ENCODE data around the gene MTHFSD. TPM values are rescaled to one million over a fixed set of nuclear protein-coding genes. Genes with fewer than 3 reads are reported as not detected.

The MTHFSD gene
- total and polyA plus RNA-seq, 3 donors from 2014 or later, result 42.2 to 55.6 (median 45.0) TPM

DNA sequence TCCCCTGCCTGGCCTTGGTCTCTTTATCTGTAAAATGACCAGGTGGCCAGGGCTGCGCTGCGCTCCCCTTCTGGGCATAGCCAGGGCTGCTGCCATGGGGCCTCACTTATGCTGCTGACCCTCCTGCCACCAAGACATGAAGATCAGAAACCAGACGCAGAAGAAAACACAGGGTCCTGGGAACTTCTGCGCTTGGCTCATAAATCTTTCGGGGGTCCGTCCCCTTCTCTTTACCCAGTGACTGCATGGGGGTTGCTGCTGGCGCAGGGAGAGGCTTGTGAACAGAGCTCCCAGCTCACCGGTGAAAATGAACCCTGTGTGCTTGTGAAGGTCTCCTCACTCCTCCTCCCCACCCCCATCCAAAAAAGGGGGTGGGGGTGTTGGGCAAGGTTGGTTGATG, 17.6 kb upstream of the MTHFSD start:
- Histone ChIP-seq H3K4me1 (peaks cover 9% of the 10 kb centered on the region), H3K36me3 (ENCODE audit: low read depth, missing control alignments) (no peaks in the 10 kb centered on the region), H3K9me3 (no peaks in the 10 kb centered on the region), H3K27me3 (no peaks in the 10 kb centered on the region), H3K4me3 (no peak overlapping the region), H3K27ac (no peak overlapping the region)
- DNase-seq, result no peak
- intact Hi-C loops (cut with DNase I; ENCODE audit: low total_unique reads), result no loop called here
- no peak for TF ChIP-seq POLR2A (IDR thresholded peaks at IDR 0.05)
- TF ChIP-seq, protein P1, sequence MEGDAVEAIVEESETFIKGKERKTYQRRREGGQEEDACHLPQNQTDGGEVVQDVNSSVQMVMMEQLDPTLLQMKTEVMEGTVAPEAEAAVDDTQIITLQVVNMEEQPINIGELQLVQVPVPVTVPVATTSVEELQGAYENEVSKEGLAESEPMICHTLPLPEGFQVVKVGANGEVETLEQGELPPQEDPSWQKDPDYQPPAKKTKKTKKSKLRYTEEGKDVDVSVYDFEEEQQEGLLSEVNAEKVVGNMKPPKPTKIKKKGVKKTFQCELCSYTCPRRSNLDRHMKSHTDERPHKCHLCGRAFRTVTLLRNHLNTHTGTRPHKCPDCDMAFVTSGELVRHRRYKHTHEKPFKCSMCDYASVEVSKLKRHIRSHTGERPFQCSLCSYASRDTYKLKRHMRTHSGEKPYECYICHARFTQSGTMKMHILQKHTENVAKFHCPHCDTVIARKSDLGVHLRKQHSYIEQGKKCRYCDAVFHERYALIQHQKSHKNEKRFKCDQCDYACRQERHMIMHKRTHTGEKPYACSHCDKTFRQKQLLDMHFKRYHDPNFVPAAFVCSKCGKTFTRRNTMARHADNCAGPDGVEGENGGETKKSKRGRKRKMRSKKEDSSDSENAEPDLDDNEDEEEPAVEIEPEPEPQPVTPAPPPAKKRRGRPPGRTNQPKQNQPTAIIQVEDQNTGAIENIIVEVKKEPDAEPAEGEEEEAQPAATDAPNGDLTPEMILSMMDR (IDR thresholded peaks at IDR 0.05), result no peak
- WGBS, 2 donors, result 64 to 92% methylated on average over 6 to 8 of the region's 8 CpGs

DNA sequence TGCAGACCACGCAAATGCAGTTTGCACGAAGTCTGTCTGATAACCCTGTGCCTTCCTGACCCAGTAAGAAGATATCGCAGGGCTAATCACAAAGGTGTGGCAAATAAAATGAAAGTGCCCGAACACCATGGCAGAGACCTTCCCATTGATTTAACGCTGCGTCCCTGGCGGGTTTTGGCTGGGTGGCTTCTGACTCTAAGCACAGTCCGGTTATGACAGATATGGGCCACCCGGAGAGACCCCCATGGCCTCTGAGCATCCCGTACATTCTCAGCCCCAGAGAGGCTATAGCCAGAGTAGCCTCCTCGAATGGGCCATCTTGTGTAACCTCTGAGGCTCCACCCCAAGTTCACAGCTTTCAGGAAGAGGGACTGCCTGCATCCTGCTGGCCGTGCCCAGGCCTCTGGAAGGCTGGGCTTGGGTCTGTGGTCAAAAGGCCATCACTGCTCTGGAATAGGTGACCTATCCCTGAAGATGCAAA, 17.0 kb upstream of the MTHFSD start:
- Histone ChIP-seq H3K4me3 (no peak overlapping the region), H3K9me3 (no peaks in the 10 kb centered on the region), H3K36me3 (ENCODE audit: low read depth, missing control alignments) (no peaks in the 10 kb centered on the region), H3K27ac (no peak overlapping the region), H3K27me3 (no peaks in the 10 kb centered on the region), H3K4me1 (peaks cover 9% of the 10 kb centered on the region)
- intact Hi-C loops (cut with DNase I; ENCODE audit: low total_unique reads), result no loop called here
- no peak for TF ChIP-seq POLR2A (IDR thresholded peaks at IDR 0.05)
- TF ChIP-seq, protein P1 (IDR thresholded peaks at IDR 0.05), result no peak
- WGBS, 2 donors, result 66 to 85% methylated on average over 11 to 12 of the region's 12 CpGs
- DNase-seq, result no peak

DNA sequence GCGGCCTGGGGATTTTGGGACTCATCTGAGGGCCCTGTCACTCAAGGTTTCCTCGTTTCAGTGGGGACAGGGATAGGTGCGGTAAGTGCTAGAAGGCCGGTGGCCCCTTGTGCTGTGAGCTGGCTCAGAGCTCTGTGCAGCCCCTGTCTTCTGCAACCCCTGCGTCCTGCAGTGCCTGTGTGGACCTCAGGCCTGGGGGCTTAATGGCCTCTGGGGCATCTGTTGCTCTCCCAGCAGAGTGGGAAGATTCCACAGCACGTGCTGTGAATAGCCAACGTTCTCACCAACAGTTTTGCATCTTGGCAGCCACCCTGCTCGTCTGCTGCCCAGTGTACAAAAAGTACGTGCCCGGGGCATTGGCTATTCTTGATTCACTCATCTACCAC, 16.5 kb upstream of the MTHFSD start:
- no peak for DNase-seq
- no peaks in the 10 kb centered on the region for H3K36me3 ChIP-seq (ENCODE audit: low read depth, missing control alignments)
- intact Hi-C loops (cut with DNase I; ENCODE audit: low total_unique reads), result no loop called here
- peak overlapping the region in 1 of 2 donors; percentile 67 for H3K27ac ChIP-seq
- H3K9me3 ChIP-seq, result no peaks in the 10 kb centered on the region
- no peaks in the 10 kb centered on the region for H3K27me3 ChIP-seq
- 73 to 76% methylated on average over 10 of the region's 10 CpGs for WGBS, 2 donors
- peaks cover 9% of the 10 kb centered on the region for H3K4me1 ChIP-seq
- H3K4me3 ChIP-seq, result peak overlapping the region in 1 of 2 donors; percentile 71
- TF ChIP-seq, protein P1 (IDR thresholded peaks at IDR 0.05), result no peak
- TF ChIP-seq POLR2A (IDR thresholded peaks at IDR 0.05), result no peak

DNA sequence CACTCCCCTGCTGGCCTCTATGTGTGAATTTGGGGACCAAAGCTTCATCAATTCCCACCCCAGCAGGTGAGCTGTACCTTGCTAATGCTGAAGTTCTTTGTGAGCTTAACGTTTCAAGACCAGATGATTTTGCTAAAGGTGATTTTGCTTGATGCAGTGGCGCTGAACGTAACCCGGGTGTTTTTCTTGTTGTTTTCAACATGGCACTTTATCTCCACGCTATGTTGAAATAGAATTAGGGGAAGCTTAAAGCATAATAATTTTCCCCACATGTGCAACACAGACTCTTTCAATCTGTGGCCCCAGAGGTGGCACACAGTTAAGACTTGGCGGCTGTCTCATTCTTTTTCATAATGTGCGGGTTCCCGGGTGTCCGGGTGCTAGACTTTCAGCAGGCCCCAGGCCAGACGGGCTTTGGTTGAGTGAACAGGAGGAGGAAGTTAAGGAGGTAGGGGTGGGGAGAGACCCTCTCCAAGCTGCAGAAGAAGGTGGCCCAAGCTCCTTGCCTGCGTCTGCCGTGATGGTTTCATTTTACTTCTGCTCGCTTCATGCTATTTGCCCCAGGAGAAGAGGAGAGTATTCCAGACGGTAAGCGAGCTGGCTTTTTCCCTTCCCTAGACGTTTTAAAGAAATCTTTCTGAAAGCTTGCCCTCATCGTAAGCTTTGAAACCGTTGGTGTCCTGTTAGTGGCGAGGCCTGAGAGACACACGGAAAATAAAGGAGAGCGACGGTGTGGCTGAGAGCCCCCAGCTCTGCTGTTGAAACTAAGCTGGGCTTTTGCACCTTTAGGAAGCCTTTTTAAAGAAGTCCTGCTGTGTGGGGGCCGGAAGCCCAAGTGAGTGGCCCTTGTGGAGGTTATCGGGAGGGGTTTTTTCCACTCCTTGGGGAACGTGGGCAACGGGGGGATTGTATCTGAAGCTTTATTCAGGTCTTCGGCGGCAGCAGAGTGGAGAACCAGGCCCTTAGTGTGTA, 15.8 kb upstream of the MTHFSD start:
- Histone ChIP-seq H3K4me1 (peaks cover 9% of the 10 kb centered on the region), H3K9me3 (no peaks in the 10 kb centered on the region), H3K36me3 (ENCODE audit: low read depth, missing control alignments) (no peaks in the 10 kb centered on the region), H3K27ac (peak overlapping the region in 1 of 2 donors; percentile 67), H3K4me3 (peak overlapping the region in 1 of 2 donors; percentile 71), H3K27me3 (no peaks in the 10 kb centered on the region)
- TF ChIP-seq, protein P1 (IDR thresholded peaks at IDR 0.05), result no peak
- no peak for TF ChIP-seq POLR2A (IDR thresholded peaks at IDR 0.05)
- no peak for DNase-seq
- 63 to 84% methylated on average over 24 to 28 of the region's 28 CpGs for whole genome bisulfite sequencing, 2 donors
- intact Hi-C loops (cut with DNase I; ENCODE audit: low total_unique reads), result no loop called here
